ENCODE results near the gene GLI3.

Gene GLI3

DNA sequence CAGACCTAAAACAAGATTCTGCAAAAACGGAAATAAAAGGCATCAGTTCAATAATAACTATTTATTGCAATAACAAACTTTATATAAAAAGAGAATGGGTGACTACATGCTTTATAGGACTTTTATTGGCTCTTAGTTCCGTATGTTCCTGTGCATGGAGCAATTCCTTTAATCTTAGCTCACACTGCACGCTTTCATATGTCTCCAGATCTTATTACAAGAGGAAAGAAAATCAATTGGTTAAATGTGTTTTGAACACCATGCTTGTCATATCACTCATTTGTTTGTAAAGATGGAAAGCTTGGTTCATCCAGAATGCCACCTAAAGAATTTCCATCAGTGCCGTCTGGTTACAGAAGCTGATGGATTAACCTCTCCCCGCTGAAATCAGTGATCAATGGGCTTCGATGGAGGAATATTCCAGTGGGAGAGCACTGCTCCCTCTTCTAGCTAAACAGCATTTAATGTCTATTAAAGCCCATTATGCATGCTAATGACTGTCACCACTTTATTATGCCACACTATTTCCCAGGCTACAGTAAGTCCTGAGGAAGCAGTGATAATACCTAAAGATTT, 210.3 kb downstream of the GLI3 start:
- DNase-seq (ENCODE audit: low read depth): no peak
- H3K4me3 ChIP-seq (ENCODE audit: low read depth, low read length): no peak overlapping the region
- TF ChIP-seq, protein P1, sequence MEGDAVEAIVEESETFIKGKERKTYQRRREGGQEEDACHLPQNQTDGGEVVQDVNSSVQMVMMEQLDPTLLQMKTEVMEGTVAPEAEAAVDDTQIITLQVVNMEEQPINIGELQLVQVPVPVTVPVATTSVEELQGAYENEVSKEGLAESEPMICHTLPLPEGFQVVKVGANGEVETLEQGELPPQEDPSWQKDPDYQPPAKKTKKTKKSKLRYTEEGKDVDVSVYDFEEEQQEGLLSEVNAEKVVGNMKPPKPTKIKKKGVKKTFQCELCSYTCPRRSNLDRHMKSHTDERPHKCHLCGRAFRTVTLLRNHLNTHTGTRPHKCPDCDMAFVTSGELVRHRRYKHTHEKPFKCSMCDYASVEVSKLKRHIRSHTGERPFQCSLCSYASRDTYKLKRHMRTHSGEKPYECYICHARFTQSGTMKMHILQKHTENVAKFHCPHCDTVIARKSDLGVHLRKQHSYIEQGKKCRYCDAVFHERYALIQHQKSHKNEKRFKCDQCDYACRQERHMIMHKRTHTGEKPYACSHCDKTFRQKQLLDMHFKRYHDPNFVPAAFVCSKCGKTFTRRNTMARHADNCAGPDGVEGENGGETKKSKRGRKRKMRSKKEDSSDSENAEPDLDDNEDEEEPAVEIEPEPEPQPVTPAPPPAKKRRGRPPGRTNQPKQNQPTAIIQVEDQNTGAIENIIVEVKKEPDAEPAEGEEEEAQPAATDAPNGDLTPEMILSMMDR (conservative IDR thresholded peaks at IDR 0.05; ENCODE audit: low read depth, low read length): no peak

GRCh38 chr7:42025635-42026375, 211.2 kb downstream of the GLI3 start:
- DNase-seq (ENCODE audit: low read depth): no peak
- no peak overlapping the region for H3K4me3 ChIP-seq (ENCODE audit: low read depth, low read length)
- TF ChIP-seq, protein P1 (conservative IDR thresholded peaks at IDR 0.05; ENCODE audit: low read depth, low read length): no peak

DNA sequence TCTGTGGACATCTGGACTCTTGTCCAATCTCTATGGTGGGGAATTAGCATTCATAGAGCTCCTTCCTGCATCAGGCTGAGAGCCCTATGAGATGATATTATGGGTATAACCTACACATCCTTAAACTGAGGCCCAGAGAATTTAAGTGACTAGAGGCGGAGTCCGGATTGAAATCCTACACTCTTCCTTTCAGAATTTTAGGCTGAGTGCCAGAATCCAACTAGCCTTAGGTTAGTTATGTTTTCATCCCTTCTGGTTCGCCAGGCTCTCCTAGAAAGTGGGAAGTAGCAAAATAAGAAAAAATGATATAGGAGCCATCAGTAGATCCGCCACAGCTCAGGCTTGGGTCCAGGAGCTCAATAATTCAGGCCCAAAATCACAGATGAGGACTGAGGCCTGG, 212.5 kb downstream of the GLI3 start:
- no peak for DNase-seq (ENCODE audit: low read depth)
- TF ChIP-seq, protein P1 (conservative IDR thresholded peaks at IDR 0.05; ENCODE audit: low read depth, low read length): no peak
- H3K4me3 ChIP-seq (ENCODE audit: low read depth, low read length): no peak overlapping the region

DNA sequence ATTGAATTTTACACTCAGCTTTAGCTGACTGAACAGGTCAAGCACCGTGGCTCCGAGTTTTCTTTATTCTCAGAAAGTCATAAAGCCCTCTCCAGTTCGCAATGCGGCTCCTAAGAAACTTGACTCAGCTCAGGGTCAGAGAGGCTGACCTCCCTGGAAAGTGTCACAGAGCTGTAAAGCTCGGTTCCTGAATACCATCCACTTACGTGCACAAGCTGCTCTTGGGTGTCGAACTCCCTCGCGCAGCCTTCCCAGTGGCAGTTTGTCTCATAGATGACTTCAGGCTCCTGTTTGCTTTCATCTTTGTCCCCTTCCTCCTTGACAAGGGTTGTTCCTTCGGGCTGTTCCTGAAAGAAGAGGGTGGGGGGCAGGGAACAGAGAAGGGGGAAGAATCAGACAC, 213.7 kb downstream of the GLI3 start:
- no peak overlapping the region for H3K4me3 ChIP-seq (ENCODE audit: low read depth, low read length)
- DNase-seq (ENCODE audit: low read depth): no peak
- TF ChIP-seq, protein P1 (conservative IDR thresholded peaks at IDR 0.05; ENCODE audit: low read depth, low read length): no peak

GRCh38 chr7:42022791-42023190, 214.2 kb downstream of the GLI3 start:
- H3K4me3 ChIP-seq (ENCODE audit: low read depth, low read length): no peak overlapping the region
- no peak for DNase-seq (ENCODE audit: low read depth)
- TF ChIP-seq, protein P1 (conservative IDR thresholded peaks at IDR 0.05; ENCODE audit: low read depth, low read length): no peak

DNA sequence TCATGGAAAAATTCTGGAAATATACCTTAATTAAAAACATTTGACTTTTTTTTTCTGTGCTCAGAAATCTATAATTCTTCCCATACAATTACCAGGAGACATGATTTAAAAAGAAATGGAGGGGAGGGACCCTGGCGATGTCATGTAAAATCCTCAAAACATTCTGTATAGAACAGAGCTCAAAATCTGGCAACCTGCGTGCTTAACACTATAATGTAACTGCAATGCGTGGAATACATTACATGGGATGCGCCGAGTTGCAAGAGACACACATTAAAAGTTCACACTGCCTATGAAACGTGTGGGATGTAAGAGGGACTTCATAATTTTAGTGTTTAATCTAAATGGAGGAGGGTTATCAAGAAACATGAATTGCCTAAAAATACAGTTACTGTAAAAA, 215.0 kb downstream of the GLI3 start:
- DNase-seq (ENCODE audit: low read depth): no peak
- H3K4me3 ChIP-seq (ENCODE audit: low read depth, low read length): no peak overlapping the region
- TF ChIP-seq, protein P1 (conservative IDR thresholded peaks at IDR 0.05; ENCODE audit: low read depth, low read length): no peak

DNA sequence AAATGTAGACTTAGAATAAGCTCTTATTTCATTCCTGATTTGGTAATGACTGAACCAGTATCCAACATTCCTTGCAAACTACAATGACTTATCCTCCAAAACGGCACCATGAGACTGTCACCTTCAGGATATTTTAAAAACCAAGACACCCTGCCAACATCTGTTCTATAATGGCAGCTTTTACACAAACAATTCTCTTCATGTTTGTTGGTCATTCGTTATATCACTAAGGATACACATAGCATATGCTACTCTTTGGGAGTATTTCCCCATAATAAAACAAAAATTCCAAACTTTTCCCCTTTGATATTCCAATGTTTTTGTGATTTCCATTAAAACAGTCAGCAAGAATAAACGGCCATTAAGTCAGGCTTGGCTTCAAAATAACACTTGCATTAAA, 215.4 kb downstream of the GLI3 start:
- no peak for DNase-seq (ENCODE audit: low read depth)
- no peak overlapping the region for H3K4me3 ChIP-seq (ENCODE audit: low read depth, low read length)
- TF ChIP-seq, protein P1 (conservative IDR thresholded peaks at IDR 0.05; ENCODE audit: low read depth, low read length): no peak

Data from choroid plexus epithelial cell (primary cell).